ENCODE measurements around the gene SGPP2. TPM values are rescaled to one million over a fixed set of nuclear protein-coding genes. Genes with fewer than 3 reads are reported as not detected.
"Not testable (repeated sequence)": the region's sequence is repeated elsewhere in the genome, so short reads cannot be mapped to it uniquely, and the experiment has no call there.

The SGPP2 gene
- total RNA-seq, 2 donors from 2014 or later: 2.1 to 13.0 TPM

DNA sequence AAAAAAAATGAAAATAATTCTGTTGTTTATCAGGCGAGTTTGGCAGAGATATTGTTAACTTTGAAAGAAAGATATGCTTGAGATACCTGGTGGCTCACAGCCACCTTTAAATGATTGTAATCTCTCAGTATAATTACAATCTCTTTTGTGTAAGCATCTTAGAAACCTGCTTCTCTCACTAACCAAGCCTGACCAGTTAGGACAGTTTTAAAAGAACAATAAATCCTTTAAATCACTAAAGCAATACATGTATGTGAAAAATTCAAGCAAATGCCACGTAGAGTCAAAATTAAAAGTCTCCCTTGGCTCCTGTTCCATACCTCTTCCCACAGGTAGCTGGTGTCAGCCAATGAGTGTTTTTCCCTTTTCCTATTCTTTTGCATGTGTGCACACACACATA, 15.7 kb upstream of the SGPP2 start:
- Histone ChIP-seq H3K27me3 (no peaks in the 10 kb centered on the region), H3K27ac (no peak overlapping the region), H3K9me3 (peaks cover 0 to 3% of the 10 kb centered on the region in 2 donors), H3K4me3 (no peak overlapping the region), H3K4me1 (no peaks in the 10 kb centered on the region), H3K36me3 (no peaks in the 10 kb centered on the region)
- no peak for TF ChIP-seq CTCF (IDR thresholded peaks at IDR 0.05)
- no peak for DNase-seq (ENCODE audit: low spot score)

DNA sequence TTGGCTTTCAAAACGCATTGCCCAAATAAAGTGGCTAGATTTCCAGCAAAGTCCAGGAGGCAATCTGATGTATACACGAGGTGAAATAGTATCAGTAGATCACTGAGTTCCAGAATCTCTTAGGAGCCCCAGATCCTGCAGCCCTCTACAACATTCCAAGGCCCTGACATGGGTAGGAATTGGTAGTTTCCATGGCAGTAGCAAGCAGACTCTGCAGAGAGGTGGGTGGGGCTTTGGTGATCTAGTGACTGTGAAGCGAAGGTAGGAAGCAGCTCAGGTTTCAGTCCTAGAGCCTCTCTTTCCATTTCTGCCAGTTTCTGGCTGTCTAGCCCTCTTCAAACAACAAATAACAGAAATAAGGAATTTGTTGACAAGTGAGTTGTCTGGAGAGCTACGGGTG, 13.8 kb upstream of the SGPP2 start:
- H3K4me3 ChIP-seq: no peak overlapping the region
- no peak for TF ChIP-seq CTCF (IDR thresholded peaks at IDR 0.05)
- no peaks in the 10 kb centered on the region for H3K4me1 ChIP-seq
- no peak for DNase-seq (ENCODE audit: low spot score)
- peaks cover 0 to 6% of the 10 kb centered on the region in 2 donors for H3K9me3 ChIP-seq
- H3K36me3 ChIP-seq: no peaks in the 10 kb centered on the region
- no peak overlapping the region for H3K27ac ChIP-seq
- H3K27me3 ChIP-seq: no peaks in the 10 kb centered on the region

DNA sequence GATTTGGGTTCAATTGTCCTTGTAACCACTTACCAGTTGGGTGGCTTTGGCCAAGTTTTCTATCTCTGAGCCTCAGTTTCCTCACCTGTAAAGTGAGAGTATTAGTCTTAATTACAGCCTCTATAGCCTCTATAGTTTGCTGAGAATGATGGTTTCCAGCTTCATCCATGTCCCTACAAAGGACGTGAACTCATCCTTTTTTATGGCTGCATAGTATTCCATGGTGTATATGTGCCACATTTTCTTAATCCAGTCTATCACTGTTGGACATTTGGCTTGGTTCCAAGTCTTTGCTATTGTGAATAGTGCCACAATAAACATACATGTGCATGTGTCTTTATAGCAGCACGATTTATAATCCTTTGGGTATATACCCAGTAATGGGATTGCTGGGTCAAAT, 12.0 kb upstream of the SGPP2 start:
- H3K36me3 ChIP-seq; H3K27ac ChIP-seq; H3K4me1 ChIP-seq; H3K4me3 ChIP-seq; H3K27me3 ChIP-seq; DNase-seq (ENCODE audit: low spot score); H3K9me3 ChIP-seq: not testable (repeated sequence)

GRCh38 chr2:222413295-222413911, 10.9 kb upstream of the SGPP2 start:
- Histone ChIP-seq H3K4me1 (no peaks in the 10 kb centered on the region), H3K4me3 (no peak overlapping the region), H3K27ac (no peak overlapping the region), H3K36me3 (no peaks in the 10 kb centered on the region), H3K9me3 (peaks cover 0 to 6% of the 10 kb centered on the region in 2 donors), H3K27me3 (no peaks in the 10 kb centered on the region)
- no peak for DNase-seq (ENCODE audit: low spot score)
- TF ChIP-seq CTCF (IDR thresholded peaks at IDR 0.05): no peak

GRCh38 chr2:222418739-222419138, 5.6 kb upstream of the SGPP2 start:
- Histone ChIP-seq H3K4me3 (no peak overlapping the region), H3K4me1 (peaks cover 0 to 1% of the 10 kb centered on the region in 2 donors), H3K9me3 (peaks cover 0 to 2% of the 10 kb centered on the region in 2 donors), H3K27me3 (no peaks in the 10 kb centered on the region), H3K27ac (no peak overlapping the region), H3K36me3 (no peaks in the 10 kb centered on the region)
- no peak for TF ChIP-seq CTCF (IDR thresholded peaks at IDR 0.05)
- DNase-seq (ENCODE audit: low spot score): no peak

DNA sequence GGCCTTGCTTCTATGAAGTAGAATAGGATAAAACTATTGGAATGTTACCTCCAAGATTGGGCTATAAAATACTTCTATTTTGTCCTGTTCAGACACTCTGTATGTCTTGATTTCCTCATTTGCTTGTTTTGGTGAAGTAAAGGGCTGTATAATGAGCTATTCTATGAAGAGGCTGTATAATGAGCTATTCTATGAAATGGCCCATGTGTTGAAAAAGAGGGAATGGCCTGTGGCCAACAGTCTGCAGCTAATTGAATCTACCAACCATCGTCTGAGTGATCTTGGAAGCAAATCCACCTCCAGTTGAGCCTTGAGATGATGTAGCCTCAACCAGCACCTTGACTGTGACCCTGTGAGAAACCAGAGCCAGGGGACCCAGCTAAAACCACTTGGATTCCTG, 3.8 kb upstream of the SGPP2 start:
- no peak for TF ChIP-seq CTCF (IDR thresholded peaks at IDR 0.05)
- Histone ChIP-seq H3K9me3 (no peaks in the 10 kb centered on the region), H3K4me3 (no peak overlapping the region), H3K36me3 (no peaks in the 10 kb centered on the region), H3K4me1 (peaks cover 0 to 14% of the 10 kb centered on the region in 2 donors), H3K27me3 (no peaks in the 10 kb centered on the region), H3K27ac (no peak overlapping the region)
- no peak for DNase-seq (ENCODE audit: low spot score)
